Measurements from ENCODE around the gene FAM120B. TPM values are rescaled to one million over a fixed set of nuclear protein-coding genes. Genes with fewer than 3 reads are reported as not detected.

The FAM120B gene
- total RNA-seq, 1 experiment from 2014 or later = 16.7 TPM

GRCh38 chr6:170305805-170306323 is 694 bp upstream of the FAM120B start:
- Histone ChIP-seq H2BK15ac (ENCODE audit: low read depth, low read length) (no peak overlapping the region), H3K23ac (ENCODE audit: insufficient read length, low read depth, low read length) (no peak overlapping the region), H2AK5ac (ENCODE audit: insufficient read length, low read length) (no peak overlapping the region), H4K5ac (ENCODE audit: insufficient read length, low read depth, low read length) (peak overlapping the region; percentile 10), H3K14ac (ENCODE audit: insufficient read depth, low read length) (peak overlapping the region; percentile 42; the same call in 1 of the 2 replicates), H3K23me2 (ENCODE audit: insufficient read length, low read depth, low read length, poor library complexity, severe bottlenecking) (peaks cover 17% of the 10 kb centered on the region), H3K79me1 (ENCODE audit: insufficient read depth, low read depth, low read length, poor library complexity, severe bottlenecking) (no peaks in the 10 kb centered on the region), H2BK20ac (ENCODE audit: low read depth, low read length, poor library complexity, severe bottlenecking) (no peak overlapping the region), H3K79me2 (ENCODE audit: insufficient read depth, low read length) (no peaks in the 10 kb centered on the region; the same call in 1 of the 2 replicates), H4K20me1 (ENCODE audit: control insufficient read depth, insufficient read depth, insufficient read length) (no peaks in the 10 kb centered on the region), H2AFZ (ENCODE audit: low read length) (no peak overlapping the region), H3K4me1 (ENCODE audit: insufficient read depth, low read length) (peaks cover 2% of the 10 kb centered on the region; the same call in 1 of the 2 replicates), H3K4ac (ENCODE audit: low read depth, low read length) (no peak overlapping the region), H3T11ph (ENCODE audit: low read length) (no peak overlapping the region), H4K8ac (replicated peaks; ENCODE audit: insufficient read length, low read depth, low read length) (no peak overlapping the region), H2BK5ac (ENCODE audit: insufficient read length, low read length) (no peak overlapping the region), H3K56ac (ENCODE audit: insufficient read length, low read depth, low read length) (no peak overlapping the region), H3K18ac (ENCODE audit: insufficient read length, low read depth, low read length) (peak overlapping the region; percentile 38), H3K4me2 (ENCODE audit: insufficient read depth, insufficient read length, low read length) (peak overlapping the region; percentile 96), H3K27ac (ENCODE audit: insufficient read length, low read depth, low read length) (no peak overlapping the region), H2BK120ac (ENCODE audit: low read depth, low read length, poor library complexity, severe bottlenecking) (no peak overlapping the region), H3K9ac (ENCODE audit: extremely low read depth, insufficient read length, low read length) (peak overlapping the region; percentile 8), H3K27me3 (ENCODE audit: insufficient read depth, low read length) (no peaks in the 10 kb centered on the region; the same call in 1 of the 2 replicates), H2BK12ac (ENCODE audit: insufficient read length, low read depth, low read length) (no peak overlapping the region), H4K91ac (ENCODE audit: insufficient read length, low read depth, low read length) (no peak overlapping the region), H3K9me3 (ENCODE audit: control insufficient read depth, low read depth, low read length) (peaks cover 25% of the 10 kb centered on the region)
- no peak for DNase-seq
- WGBS (ENCODE audit: extremely low coverage, insufficient read length, low lambda C conversion rate) = no CpG with 5 or more reads among the region's 29 CpGs
- Mint-ChIP-seq H3K9me3 (peaks cover 49 to 58% of the 10 kb centered on the region in 2 experiments), H3K4me1 (peaks cover 14% of the 10 kb centered on the region in 2 experiments), H3K27ac (no peak overlapping the region), H3K27me3 (ENCODE audit: low read depth) (peaks cover 66% of the 10 kb centered on the region), H3K36me3 (ENCODE audit: insufficient read depth in 1 of 3, low read depth in 3 of 3) (peaks cover 37 to 62% (median 50%) of the 10 kb centered on the region in 3 experiments), H3K4me3 (peak overlapping the region; percentile 82 to 90)
- TF ChIP-seq CTCF (conservative IDR thresholded peaks at IDR 0.05) = no peak

Data from H9 (cell line).